NCI-H1417 treated with DMSO at 0.1 percent for 48 hours (cell line): ENCODE results near the gene SV2A.
"Not testable (repeated sequence)": the region's sequence is repeated elsewhere in the genome, so short reads cannot be mapped to it uniquely, and the experiment has no call there.

ENCODE experiments used
- DNase-seq: peaks from one replicate; lab custom pipeline; 2025; lab: John Stamatoyannopoulos, UW

Gene SV2A

GRCh38 chr1:149928401-149928724 is 10.7 kb upstream of the SV2A start:
- peak; percentile 13 for DNase-seq

- DNase-seq = peak; percentile 89
These were observed 10.1 kb upstream of the SV2A start, which contains the start of gene SF3B4 for GRCh38 chr1:149927563-149928400. TSS of gene SF3B4 (minus strand) at chr1:149927803. CDS start at chr1:149927759, 44 bp downstream.

DNA sequence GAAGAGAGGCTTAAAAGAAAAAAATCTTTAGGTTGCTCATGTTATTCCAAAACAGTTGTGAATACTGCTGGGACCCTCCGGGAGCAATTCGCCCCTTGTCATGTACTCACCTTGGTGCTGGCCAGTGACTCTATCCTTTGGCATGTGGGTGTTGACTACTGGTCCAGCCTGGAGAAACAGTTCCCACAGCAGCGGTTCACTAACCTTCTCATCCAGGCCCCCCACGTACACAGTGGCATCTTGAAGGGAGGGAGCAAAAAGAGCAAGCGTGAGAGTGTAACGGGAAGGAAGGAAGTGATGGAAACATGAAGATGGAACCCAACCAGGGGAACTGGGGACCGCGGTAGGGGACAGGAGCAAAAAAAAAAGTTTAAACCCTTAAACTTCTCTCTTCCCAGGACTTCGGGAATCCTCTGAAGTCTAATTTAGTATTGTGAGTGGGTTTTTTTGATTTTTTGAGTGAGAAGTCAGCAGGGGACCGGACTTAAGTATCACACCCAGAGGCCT is 9.5 kb upstream of the SV2A start:
- no peak for DNase-seq

DNA sequence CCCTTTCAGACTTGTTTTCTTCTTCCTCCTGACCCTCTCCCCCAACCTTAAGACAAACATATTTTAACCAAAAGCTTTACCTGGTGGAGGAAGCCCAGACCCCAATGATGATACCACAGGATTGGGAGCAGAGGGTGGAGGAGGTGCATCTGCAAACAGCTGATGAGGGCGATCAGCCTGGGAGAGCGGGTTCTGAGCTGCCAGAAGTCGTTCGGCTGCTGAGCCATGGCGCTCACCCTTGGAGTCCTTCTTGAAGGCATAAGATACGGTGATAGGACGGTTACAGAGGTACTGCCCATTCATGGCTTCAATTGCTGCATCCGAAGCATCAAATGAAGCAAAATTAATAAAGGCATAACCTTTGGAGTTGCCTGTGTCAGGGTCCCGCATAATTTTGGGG is 8.7 kb upstream of the SV2A start:
- no peak for DNase-seq

DNA sequence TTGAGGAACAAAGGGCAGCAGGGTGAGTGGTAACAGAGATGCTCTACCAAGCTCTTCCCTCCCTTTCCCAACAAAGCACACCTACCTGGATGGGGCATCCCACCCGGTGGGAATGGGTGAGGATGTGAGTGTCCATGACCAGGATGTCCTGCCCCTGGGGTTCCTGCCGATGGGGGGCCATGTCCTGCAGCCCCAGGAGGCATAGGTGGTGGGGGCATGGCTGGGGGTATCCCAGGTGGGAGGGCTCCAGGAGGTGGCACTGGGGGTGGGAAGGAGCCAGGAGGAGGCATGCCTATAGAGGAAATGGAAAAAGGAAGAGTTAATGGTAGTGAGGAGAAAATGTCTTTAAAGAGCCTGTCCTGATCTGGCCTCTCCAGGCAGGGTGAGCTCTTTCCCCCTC is 8.1 kb upstream of the SV2A start:
- no peak for DNase-seq

- DNase-seq = no peak
These were observed 7.7 kb upstream of the SV2A start for GRCh38 chr1:149925345-149925744.

- no peak for DNase-seq
These were observed 6.0 kb upstream of the SV2A start for GRCh38 chr1:149923626-149924025.

DNA sequence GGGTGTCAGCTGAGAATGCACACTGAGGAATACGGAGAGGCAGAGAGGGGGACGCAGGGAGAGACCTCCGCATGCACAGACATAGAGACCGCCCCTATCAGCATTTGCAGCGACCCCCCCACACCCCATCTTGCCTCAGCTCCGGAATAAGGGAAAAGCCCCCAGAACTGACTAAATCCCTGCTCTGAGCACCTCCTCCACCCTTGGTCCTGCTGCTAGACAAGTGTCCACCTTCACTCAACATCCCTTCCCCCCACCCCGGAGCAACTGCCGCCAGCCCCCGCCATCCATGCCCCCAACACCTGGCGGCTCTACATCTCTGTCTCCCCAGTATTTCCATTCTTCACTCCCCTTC is 769 bp downstream of the SV2A start:
- no peak for DNase-seq

GRCh38 chr1:149916193-149916897 is 1.3 kb downstream of the SV2A start:
- no peak for DNase-seq

DNA sequence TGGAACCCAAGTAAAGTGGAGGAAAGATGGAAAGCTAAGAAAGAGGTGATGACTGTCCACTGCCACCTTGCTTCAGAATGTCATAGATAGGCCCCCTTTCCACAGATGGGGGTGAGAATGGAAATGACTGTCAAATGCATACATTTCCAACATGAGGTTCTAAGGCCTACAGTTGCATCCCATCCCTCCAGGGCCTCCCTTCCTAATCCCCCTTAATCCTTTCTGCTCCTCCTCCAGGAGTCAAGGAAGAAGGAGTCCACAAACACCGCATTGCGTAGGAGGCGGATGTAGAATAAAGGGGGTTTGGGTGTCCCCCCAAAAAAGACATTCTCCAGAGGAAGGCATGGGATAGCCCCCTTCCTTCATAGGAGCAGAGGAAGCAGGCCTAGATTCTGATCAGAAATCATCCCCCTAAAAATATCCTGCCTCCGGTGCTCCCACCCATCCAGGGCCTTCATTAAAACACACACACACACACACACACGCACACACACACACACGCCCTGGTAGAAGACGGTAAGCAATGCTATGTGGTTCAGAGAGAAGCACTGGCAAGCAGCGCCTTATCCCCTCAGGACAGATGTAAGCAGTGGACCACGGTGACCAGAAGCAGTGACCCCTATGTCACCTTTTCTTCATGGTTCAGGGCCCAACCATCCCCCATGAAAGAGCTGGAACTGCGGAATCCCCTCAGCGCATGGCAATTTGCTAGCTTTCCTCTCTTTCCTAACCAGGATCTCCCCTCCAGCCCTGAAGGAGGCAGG is 2.0 kb downstream of the SV2A start:
- DNase-seq = no peak

DNA sequence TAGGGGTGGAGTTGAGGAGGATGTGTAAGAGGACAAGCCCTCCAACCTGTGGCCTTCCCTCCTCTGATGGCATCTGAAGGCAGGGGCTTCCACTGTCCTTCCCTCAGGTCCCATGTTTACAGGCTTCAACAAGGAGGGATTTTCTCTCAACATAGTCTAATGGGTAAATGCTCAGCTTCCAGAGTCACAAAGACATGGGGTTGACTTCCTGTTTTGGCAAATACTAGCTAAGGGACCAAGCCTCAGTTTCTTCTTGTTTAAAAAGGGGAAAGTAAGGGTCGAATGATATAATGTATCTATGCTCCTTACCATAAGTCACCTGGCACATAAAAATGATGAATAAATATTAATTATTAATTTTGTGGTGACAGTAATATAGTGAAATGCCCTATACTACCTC is 3.1 kb downstream of the SV2A start:
- no peak for DNase-seq

GRCh38 chr1:149906570-149907075 is 11.0 kb downstream of the SV2A start:
- DNase-seq = no peak

GRCh38 chr1:149903836-149904491 is 13.7 kb downstream of the SV2A start:
- DNase-seq = no peak

- DNase-seq = peak; percentile 69
These were observed 18.0 kb downstream of the SV2A start, which contains the start of gene BOLA1 for GRCh38 chr1:149899460-149900284. TSS of gene BOLA1 (plus strand) at chr1:149899568. CDS start at chr1:149900060, 492 bp downstream.

DNA sequence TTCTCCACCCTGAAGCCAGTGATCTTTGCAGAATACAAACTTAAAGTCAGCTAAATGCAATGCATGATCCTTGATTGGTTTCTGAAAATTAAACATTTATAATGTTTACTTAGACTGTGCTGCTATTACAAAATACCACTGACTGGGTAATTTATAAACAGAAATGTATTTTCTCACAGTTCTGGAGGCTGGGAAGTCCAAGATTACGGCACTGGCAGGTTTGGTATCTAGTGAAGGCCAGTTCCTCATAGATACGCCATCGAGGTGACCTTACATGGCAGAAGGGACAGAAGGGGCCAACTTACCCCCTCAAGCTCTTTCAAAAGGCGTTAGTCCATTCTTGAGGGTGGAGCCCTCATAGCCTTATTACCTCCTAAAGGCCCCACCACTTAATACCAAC is 21.1 kb downstream of the SV2A start:
- no peak for DNase-seq

- no peak for DNase-seq
These were observed 28.7 kb downstream of the SV2A start for GRCh38 chr1:149888999-149889289.

DNA sequence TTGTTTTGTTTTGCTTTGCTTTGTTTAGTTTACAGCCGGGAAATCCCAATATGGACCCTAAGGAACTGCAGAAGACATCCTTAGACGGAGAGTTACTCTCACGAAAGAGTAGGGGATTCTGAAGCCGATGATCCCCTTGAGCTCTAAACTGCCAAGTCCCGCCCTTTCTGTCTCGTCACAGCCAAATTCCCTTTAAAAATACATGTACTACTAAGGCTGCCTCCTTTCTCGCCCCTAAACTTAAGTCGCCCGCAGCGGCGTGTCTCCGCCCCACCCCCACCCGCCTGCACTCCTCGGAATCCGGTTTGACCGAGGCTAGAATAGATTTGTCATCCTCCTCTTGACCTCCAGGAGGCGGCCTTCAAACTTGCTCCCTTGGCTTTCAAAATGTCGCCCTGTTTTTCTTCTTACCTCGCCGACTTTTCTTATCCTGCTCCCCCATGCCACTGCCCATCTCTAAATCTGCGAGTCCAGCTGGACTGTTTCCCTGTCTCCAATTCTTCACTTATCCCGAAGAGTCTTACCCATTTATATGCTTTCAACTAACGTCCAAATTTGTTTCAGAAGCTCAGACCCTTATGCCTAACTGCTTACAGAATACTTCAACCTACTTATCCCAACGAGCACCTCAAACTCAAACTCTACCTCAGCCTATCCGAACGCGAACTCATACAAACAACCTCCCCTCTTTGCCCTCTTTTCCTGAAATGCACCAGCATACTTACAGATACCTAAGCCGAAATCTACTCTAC is 29.2 kb downstream of the SV2A start:
- peak; percentile 82 for DNase-seq

- DNase-seq = peak; percentile 96
These were observed 30.0 kb downstream of the SV2A start for GRCh38 chr1:149887456-149888246.

DNA sequence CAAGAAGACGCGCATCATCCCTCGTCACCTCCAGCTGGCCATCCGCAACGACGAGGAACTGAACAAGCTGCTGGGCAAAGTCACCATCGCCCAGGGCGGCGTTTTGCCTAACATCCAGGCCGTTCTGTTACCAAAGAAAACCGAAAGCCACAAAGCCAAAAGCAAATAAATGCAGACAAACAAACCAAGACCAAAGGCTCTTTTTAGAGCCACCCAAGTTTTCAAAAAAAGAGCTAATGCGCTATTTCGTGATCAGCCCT is 30.5 kb downstream of the SV2A start:
- DNase-seq = not testable (repeated sequence)
